Measurements from ENCODE around the gene CASP6. TPM values are rescaled to one million over a fixed set of nuclear protein-coding genes. Genes with fewer than 3 reads are reported as not detected.

CASP6 gene
- total and polyA plus RNA-seq, 2 of the 8 experiments (the other 6 are each of a cell fraction or from before 2014, with no cell fraction given): 29.5 to 35.1 TPM

- DNase-seq (ENCODE audit: low read depth in 1 of 2, low spot score in 2 of 2): no peak
- Histone ChIP-seq H2AFZ (ENCODE audit: low read length) (no peak overlapping the region), H3K4me2 (ENCODE audit: insufficient read depth in 1 of 2, low read depth in 2 of 2, low read length in 2 of 2) (no peak overlapping the region), H4K5ac (ENCODE audit: insufficient read length, low read depth, low read length) (no peak overlapping the region), H2AK5ac (ENCODE audit: low read depth, low read length) (no peak overlapping the region), H3K9me3 (ENCODE audit: insufficient read depth in 2 of 2, low read depth in 1 of 2, low read length in 1 of 2) (no peaks in the 10 kb centered on the region), H3K14ac (ENCODE audit: insufficient read length) (no peak overlapping the region), H3K23me2 (ENCODE audit: low read depth, low read length) (no peaks in the 10 kb centered on the region), H3K27me3 (replicated peaks in 1 of 4; ENCODE audit: control insufficient read depth in 3 of 4, extremely low read depth in 1 of 4, insufficient read depth in 3 of 4, low read length in 3 of 4) (no peaks in the 10 kb centered on the region), H4K20me1 (replicated peaks in 1 of 2; ENCODE audit: control insufficient read depth in 1 of 2, insufficient read depth in 2 of 2, low read length in 2 of 2) (no peaks in the 10 kb centered on the region), H3K27ac (ENCODE audit: low read depth, low read length) (no peak overlapping the region), H3K18ac (ENCODE audit: extremely low read depth, low read length) (no peak overlapping the region), H3K4me3 (ENCODE audit: extremely low read depth in 1 of 4, insufficient read depth in 2 of 4, low read depth in 3 of 4, low read length in 4 of 4) (no peak overlapping the region), H2BK15ac (ENCODE audit: low read length) (no peak overlapping the region), H2BK120ac (replicated peaks; ENCODE audit: low read depth, low read length) (no peak overlapping the region), H3K9ac (replicated peaks in 1 of 4; ENCODE audit: extremely low read depth in 1 of 4, low read depth in 3 of 4, low read length in 3 of 4) (no peak overlapping the region), H3K79me1 (ENCODE audit: low read depth, low read length) (no peaks in the 10 kb centered on the region; the same call in 1 of the 2 replicates), H4K8ac (ENCODE audit: extremely low read depth, insufficient read depth, low read length) (no peak overlapping the region), H3K23ac (ENCODE audit: insufficient read length) (no peak overlapping the region), H2BK5ac (ENCODE audit: low read depth, low read length) (no peak overlapping the region), H4K91ac (replicated peaks; ENCODE audit: insufficient read length, low read length) (no peak overlapping the region), H3K79me2 (ENCODE audit: control insufficient read depth in 1 of 2, insufficient read depth in 2 of 2, low read length in 2 of 2) (no peaks in the 10 kb centered on the region), H3K36me3 (ENCODE audit: control insufficient read depth in 2 of 4, insufficient read depth in 4 of 4, low read length in 3 of 4) (no peaks in the 10 kb centered on the region), H3K4ac (replicated peaks; ENCODE audit: insufficient read length, low read depth, low read length) (no peak overlapping the region), H2BK12ac (ENCODE audit: low read depth, low read length) (no peak overlapping the region), H2BK20ac (ENCODE audit: low read length) (no peak overlapping the region), H3K4me1 (replicated peaks in 1 of 4; ENCODE audit: control insufficient read depth in 3 of 4, insufficient read depth in 4 of 4, low read length in 3 of 4) (peaks cover 0 to 7% (median 1%) of the 10 kb centered on the region in 4 experiments; a peak in 4 of 7 replicates), H3K56ac (replicated peaks; ENCODE audit: insufficient read length, low read depth, low read length) (no peak overlapping the region)
- ChIA-PET CTCF (ENCODE audit: partially characterized antibody) (interaction anchor here (1.2 kb wide), 1 partner anchor 17 kb away, joined by 3 read pairs; no protein-coding TSS in a partner anchor), POLR2A (ENCODE audit: partially characterized antibody) (no interaction called here)
- TF ChIP-seq PHF8 (conservative IDR thresholded peaks at IDR 0.05; ENCODE audit: low read depth, low read length): no peak
- no peak for TF ChIP-seq YY1 (IDR thresholded peaks at IDR 0.05; ENCODE audit: low read depth, low read length)
- no peak for TF ChIP-seq ATF3 (IDR thresholded peaks at IDR 0.05; ENCODE audit: insufficient read depth, low read depth, low read length)
- no peak for TF ChIP-seq SAP30 (IDR thresholded peaks at IDR 0.05; ENCODE audit: insufficient read depth, insufficient replicate concordance, low read length)
- TF ChIP-seq HDAC6 (IDR thresholded peaks at IDR 0.05; ENCODE audit: low read depth, low read length): no peak
- no peak for TF ChIP-seq ZNF274 (IDR thresholded peaks at IDR 0.05; ENCODE audit: borderline replicate concordance, extremely low read depth, low read length)
- TF ChIP-seq TEAD4 (IDR thresholded peaks at IDR 0.05; ENCODE audit: low read depth, low read length): no peak
- no peak for TF ChIP-seq KDM4A (IDR thresholded peaks at IDR 0.05; ENCODE audit: low read depth, low read length, severe bottlenecking)
- no peak for TF ChIP-seq CBX8 (IDR thresholded peaks at IDR 0.05; ENCODE audit: borderline replicate concordance, low read depth, low read length)
- no peak for TF ChIP-seq SP1 (IDR thresholded peaks at IDR 0.05; ENCODE audit: low read depth, low read length)
- 92% methylated on average over 9 of the region's 9 CpGs; no CpG with 5 or more reads in 1 of the 2 experiments for WGBS, 2 experiments (ENCODE audit: extremely low coverage in 1 of 2, insufficient coverage in 1 of 2, insufficient read length in 1 of 2, insufficient replicate concordance in 2 of 2, low coverage in 1 of 2, low lambda C conversion rate in 2 of 2, missing lambda C conversion rate in 1 of 2)
- no peak for FAIRE-seq
These were observed 45.3 kb downstream of the CASP6 start for GRCh38 chr4:109657854-109658418.
